Hematopoietic multipotent progenitor cell treated with erythropoietin and hydrocortisone succinate and interleukin-3 and kit ligand, for 4 days (in vitro differentiated cells): ENCODE results near the gene RBM6.

Experiments
- DNase-seq: peaks from one replicate; pipeline ENCODE4 v3.0.0-alpha.2; 2015

RBM6 gene

GRCh38 chr3:50095352-50095998 lies 155.5 kb downstream of the RBM6 start:
- DNase-seq, result no peak

DNA sequence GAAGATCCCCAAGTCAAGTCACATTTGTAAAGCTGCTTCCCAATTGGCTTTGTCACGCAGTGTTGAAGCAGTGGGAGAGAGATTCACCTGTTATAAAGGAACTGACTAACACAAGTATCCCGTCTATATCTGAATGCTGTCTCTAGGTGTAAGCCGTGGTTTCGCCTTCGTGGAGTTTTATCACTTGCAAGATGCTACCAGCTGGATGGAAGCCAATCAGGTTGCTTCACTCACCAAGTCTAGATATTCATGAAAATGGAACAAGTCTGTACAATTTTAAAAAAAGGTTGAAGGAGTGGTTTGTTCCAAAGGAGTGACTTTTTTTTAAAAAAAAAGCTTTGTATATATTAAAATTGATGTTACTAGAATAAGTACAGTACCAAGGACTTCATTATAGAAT lies 160.4 kb downstream of the RBM6 start:
- DNase-seq, result no peak

- no peak for DNase-seq
Measured at GRCh38 chr3:50100956-50101845, 161.3 kb downstream of the RBM6 start.

- no peak for DNase-seq
Measured at GRCh38 chr3:50102558-50102957, 162.6 kb downstream of the RBM6 start.

GRCh38 chr3:50111757-50112156 lies 171.8 kb downstream of the RBM6 start:
- no peak for DNase-seq

DNA sequence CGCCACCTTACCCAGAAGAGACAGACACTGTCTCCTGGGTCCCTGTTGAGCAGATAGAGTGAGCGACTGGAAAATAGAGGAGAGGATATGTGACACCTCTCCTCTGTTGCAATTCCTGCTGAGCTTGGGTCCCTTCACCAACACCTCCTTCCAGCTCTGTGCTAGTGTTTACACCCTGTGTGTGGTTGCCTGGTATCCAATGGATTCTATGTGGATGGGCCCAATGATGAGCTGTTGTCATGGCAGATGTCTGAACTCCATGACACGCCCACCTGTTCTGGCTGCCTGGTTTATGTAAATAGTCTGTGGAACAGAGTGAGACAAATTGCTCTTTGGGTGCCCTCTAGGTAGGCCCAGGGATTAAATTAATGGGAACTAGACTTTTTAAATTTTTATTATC lies 172.5 kb downstream of the RBM6 start:
- DNase-seq, result no peak

DNA sequence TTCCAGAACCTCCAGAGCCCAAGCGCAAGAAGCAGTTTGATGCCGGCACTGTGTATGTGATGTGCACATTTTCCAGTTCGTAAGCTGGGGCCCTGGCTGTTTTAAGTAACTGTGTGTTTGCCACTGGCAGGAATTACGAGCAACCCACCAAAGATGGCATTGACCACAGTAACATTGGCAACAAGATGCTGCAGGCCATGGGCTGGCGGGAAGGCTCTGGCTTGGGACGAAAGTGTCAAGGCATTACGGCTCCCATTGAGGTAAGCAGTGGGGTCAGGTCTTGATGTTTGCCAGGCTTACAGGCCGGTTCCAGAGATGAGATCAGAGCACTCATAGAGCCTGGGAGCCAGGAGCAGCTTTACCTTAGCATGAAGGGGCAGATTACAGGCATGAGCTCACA lies 177.2 kb downstream of the RBM6 start:
- DNase-seq, result no peak

GRCh38 chr3:50118237-50118636 lies 178.3 kb downstream of the RBM6 start:
- no peak for DNase-seq

DNA sequence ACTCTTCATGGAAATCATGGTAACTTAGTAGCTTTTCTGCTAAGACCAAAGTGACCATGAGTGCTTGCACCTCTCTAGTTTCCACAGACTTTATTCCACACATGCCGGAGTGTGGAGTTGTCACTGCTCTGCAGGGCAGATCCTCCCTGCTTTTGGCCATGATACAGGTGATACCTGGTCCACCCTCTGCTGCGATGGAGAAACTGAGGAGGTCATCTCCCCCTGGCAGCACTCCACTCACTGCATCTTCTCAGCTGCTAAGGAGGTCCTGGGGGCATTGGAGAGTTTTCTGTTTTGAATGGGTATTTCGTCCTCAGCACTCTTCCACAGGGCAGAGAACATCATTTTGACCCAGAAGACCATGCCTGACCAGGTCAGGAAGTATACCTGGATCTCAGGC lies 179.8 kb downstream of the RBM6 start:
- DNase-seq, result no peak

DNA sequence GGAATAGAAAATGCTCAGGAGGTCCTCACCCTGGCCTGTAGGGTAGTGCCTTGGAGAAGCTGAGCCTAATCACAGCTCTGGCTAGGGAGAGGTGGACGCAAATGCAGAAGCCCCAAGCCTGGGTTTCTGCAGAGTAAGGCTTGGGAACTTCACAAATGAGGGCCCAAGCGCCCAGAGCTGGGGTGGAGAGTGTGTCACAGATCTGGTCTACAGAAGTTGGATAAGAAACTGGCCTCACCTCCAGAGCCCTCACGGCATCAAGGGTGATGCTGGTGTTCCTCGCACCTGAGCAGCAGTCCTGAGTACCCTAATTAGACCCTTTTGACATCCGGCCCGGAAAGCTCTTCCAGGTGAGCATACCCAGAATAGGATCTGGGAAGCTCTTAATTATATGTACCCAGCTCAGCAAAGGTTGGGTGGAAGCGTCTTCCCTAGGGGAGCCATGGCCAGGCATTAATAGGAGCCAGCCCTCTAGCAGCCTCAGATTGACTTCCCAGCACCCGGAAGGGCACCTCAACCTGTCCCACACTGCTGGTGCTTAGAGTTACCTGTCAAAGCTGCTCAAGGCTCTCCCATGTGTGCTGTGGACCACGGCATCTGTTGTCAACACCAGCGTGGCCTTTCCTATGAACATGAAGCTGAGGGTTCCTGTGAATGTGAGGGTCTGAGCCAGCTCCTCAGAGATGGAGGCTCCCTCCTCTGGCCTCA lies 180.6 kb downstream of the RBM6 start:
- DNase-seq, result no peak

DNA sequence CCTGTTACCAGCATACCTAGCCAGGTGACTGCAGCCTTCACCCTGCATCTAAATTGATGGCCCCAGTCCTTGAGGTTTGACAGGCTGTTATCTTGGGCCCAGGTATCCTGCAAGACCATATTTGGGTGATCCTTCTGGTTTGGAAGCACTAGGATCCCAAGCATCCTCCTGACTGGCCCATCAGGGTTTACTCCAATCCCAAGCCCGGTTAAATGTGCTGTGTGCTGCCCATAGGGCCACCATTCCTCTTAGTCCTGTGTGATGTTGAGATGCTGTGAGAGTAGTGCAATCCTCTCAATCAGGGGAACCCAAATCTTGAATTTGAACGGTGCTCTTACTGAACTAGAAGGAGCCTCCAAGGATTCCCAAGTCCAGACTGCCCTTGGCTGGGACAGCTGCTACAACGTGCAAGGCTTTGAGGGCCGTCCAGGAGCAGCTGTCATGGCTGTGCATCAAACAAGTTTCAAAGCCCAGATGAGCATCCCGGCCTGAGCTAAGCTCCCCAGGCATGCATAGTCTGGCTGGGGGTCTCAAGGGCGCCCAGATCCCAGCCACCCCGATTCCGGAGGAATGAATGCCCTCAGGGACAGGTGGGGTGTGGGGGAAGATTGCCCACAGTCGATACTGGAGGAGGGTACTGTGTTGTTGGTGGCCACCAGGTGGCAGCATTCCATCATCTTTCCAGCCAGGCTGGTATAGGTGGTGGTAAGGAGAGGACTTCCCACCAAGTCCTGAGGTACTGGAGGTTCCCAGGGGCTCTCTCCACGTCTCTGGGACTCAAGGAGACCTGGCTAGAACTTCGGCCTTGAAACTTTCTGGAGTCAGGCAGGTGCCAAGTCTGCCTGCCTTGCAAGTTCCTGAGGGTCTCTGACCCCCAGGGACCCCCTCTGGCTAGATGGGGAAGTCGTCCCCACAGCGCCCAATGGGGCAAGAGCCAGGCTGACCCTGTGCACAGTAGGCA lies 181.4 kb downstream of the RBM6 start:
- DNase-seq, result peak; percentile 89

- DNase-seq, result no peak
Measured at GRCh38 chr3:50122071-50122470, 182.1 kb downstream of the RBM6 start.

DNA sequence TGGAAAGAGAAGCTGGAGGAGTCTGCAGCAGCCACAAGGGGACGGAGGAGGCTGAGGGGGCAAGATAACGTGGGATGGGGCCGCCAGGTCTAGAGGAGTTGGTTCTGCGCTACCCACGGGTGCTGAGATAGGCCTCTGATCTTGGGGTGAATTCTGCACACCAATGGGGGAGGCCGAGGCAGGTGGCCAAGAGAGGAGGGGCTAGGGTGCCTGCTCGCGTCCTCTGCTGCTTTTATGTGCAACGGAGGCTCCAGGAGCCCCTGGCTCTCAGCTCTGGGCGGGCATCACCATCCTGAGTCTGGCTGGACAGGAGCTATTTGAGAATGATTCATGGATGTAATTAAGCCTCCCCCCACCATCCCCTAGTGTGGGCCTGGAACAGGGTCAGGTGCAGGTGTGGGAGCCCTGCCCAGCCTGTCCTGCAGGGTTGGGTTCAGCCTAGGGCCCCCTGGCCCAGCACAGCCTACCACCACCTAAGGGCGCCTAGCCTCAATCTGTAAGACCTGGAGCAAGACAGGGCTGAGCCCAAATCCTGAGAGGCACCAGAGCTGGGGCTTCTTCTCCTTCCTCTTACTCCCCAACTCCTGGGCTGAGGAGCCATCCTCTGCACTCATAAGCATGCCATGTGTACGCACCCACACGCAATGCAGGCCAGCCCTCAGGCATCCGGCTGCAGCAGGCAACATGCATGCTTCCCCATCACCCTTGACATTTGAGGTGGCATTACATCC lies 182.9 kb downstream of the RBM6 start:
- no peak for DNase-seq

- no peak for DNase-seq
Measured at GRCh38 chr3:50123394-50124051, 183.6 kb downstream of the RBM6 start.

GRCh38 chr3:50124052-50124799 lies 184.3 kb downstream of the RBM6 start:
- no peak for DNase-seq

DNA sequence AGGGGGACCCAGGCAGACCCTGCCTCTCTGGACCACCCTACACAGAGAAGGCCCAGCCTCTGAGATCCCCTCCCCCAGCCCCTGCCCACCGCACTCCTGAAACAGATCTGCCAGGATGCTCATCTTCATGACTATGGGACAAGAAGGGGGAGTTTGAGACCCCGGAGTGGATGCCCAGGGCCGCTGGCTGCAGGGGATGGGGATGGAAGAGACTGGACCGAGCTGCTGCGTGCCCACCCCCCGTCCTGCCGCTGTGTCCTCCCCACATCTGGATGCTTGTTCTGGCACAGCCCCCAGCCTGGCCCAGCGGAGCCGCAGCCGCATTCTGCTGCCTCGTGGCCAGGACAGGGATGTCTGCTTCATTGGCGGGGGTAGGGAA lies 184.8 kb downstream of the RBM6 start:
- no peak for DNase-seq

DNA sequence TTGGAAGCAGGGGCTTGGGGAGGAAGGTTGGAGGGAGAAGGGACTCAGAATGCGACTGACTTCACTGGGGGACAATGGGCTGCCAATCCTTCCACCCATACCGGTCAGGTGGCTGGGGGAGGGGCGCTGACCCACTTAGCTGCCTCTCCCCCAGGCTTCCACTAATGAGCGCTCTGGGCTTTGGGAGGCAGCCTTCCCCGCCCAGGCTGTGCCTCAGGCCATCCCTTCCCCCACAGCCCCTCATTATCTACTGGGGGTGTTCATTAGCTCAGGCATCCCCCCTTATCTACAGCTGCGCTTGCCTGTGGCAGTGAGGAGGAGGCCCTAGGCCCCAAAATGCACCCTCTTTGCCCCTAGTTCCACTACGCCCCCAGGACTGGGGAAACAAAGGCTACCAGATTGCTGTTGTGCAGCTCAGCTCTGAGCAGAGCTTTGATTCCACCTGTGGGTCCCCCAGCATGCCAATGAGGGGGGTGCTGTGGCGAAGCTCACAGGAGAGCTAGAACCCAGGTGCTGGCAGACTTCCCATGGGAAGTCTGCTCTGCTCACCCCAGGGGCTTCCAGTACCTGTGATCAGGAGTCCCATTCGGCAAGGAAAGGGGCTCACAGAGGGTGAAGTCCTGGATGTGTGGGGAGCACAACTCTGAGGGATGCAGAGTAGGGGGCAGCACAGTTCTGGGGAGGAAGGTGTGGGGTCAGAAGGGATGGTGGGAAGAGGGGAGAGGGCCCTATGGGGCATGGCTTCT lies 185.8 kb downstream of the RBM6 start:
- no peak for DNase-seq

DNA sequence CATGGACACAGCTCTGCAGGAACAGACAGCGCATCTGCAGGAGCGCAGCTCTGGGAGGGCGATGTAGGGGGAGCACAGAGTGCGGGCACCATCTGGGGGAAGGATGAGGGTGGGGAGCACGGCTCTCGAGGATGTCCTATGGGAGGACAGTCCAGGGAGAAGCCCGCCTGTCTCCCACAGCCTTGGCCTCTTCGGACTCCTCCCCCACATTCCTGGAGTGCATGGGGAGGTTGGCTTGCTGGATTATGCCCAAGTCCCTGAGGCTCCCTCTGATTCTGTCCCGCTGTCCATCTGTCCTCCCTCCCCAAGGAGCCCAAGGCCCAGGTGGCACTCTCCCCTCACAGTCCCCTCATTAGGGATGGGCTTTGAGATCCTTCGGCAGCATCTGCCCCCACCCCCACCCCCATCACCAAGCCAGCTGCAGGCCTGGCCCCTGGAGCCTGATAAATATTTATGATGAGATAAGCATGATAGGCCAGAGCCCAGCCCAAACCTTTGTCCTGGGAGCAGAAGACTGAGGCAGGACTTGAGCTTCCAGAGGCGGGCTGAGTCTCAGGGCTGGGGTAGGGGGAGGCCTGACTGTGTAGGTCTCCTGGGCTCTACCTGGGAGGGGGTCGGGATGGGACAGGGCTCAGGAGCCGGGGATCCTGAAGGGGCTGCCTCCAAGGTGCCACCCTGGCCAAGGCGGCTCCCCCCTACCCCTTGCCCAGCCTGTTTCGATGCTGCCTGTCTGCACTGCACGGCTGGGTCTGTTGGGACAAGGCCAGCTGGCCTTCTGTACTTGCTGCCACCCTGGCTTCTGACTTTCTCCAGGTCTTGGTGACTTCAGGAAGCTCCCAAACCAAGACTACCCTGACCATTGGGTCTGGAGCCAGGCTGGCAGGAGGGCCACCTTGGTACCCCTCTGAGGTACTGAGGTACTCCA lies 186.6 kb downstream of the RBM6 start:
- DNase-seq, result no peak
